ENCODE data around the gene PROC.
"Not testable (repeated sequence)": the region's sequence is repeated elsewhere in the genome, so short reads cannot be mapped to it uniquely, and the experiment has no call there.

PROC gene

GRCh38 chr2:127452423-127452822 lies 34.2 kb downstream of the PROC start:
- not testable (repeated sequence) for H3K27ac ChIP-seq (ENCODE audit: low read depth, low read length); H3K79me2 ChIP-seq (ENCODE audit: control insufficient read depth, insufficient read depth, low read length, unreplicated experiment); H3K4me1 ChIP-seq (ENCODE audit: control insufficient read depth, insufficient read depth, low read length, unreplicated experiment); H2AFZ ChIP-seq (ENCODE audit: low read length, unreplicated experiment); H3K36me3 ChIP-seq (ENCODE audit: insufficient read depth, low read length); H3K27me3 ChIP-seq (ENCODE audit: insufficient read depth, low read length); H3K4me3 ChIP-seq (ENCODE audit: low read depth, low read length)

- Histone ChIP-seq H3K79me2 (ENCODE audit: control insufficient read depth, insufficient read depth, low read length, unreplicated experiment) (no peaks in the 10 kb centered on the region), H2AFZ (ENCODE audit: low read length, unreplicated experiment) (no peak overlapping the region), H3K27ac (ENCODE audit: low read depth, low read length) (no peak overlapping the region), H3K4me1 (ENCODE audit: control insufficient read depth, insufficient read depth, low read length, unreplicated experiment) (no peaks in the 10 kb centered on the region), H3K36me3 (ENCODE audit: insufficient read depth, low read length) (no peaks in the 10 kb centered on the region), H3K4me3 (ENCODE audit: low read depth, low read length) (no peak overlapping the region), H3K27me3 (ENCODE audit: insufficient read depth, low read length) (no peaks in the 10 kb centered on the region)
Observed at GRCh38 chr2:127453013-127453391, 34.8 kb downstream of the PROC start.

GRCh38 chr2:127453392-127454171 lies 35.4 kb downstream of the PROC start:
- Histone ChIP-seq H3K4me1 (ENCODE audit: control insufficient read depth, insufficient read depth, low read length, unreplicated experiment) (no peaks in the 10 kb centered on the region), H3K79me2 (ENCODE audit: control insufficient read depth, insufficient read depth, low read length, unreplicated experiment) (no peaks in the 10 kb centered on the region), H3K36me3 (ENCODE audit: insufficient read depth, low read length) (no peaks in the 10 kb centered on the region), H3K27ac (ENCODE audit: low read depth, low read length) (no peak overlapping the region), H3K27me3 (ENCODE audit: insufficient read depth, low read length) (no peaks in the 10 kb centered on the region), H3K4me3 (ENCODE audit: low read depth, low read length) (no peak overlapping the region), H2AFZ (ENCODE audit: low read length, unreplicated experiment) (no peak overlapping the region)

- no peak overlapping the region for H3K4me3 ChIP-seq (ENCODE audit: low read depth, low read length)
- H3K27ac ChIP-seq (ENCODE audit: low read depth, low read length), result no peak overlapping the region
- H3K4me1 ChIP-seq (ENCODE audit: control insufficient read depth, insufficient read depth, low read length, unreplicated experiment), result no peaks in the 10 kb centered on the region
- H3K79me2 ChIP-seq (ENCODE audit: control insufficient read depth, insufficient read depth, low read length, unreplicated experiment), result no peaks in the 10 kb centered on the region
- H3K27me3 ChIP-seq (ENCODE audit: insufficient read depth, low read length), result no peaks in the 10 kb centered on the region
- no peaks in the 10 kb centered on the region for H3K36me3 ChIP-seq (ENCODE audit: insufficient read depth, low read length)
- H2AFZ ChIP-seq (ENCODE audit: low read length, unreplicated experiment), result no peak overlapping the region
Observed at GRCh38 chr2:127454595-127455565, 36.7 kb downstream of the PROC start.

- Histone ChIP-seq H3K4me3 (ENCODE audit: low read depth, low read length) (no peak overlapping the region), H3K79me2 (ENCODE audit: control insufficient read depth, insufficient read depth, low read length, unreplicated experiment) (no peaks in the 10 kb centered on the region), H2AFZ (ENCODE audit: low read length, unreplicated experiment) (no peak overlapping the region), H3K27me3 (ENCODE audit: insufficient read depth, low read length) (no peaks in the 10 kb centered on the region), H3K4me1 (ENCODE audit: control insufficient read depth, insufficient read depth, low read length, unreplicated experiment) (no peaks in the 10 kb centered on the region), H3K27ac (ENCODE audit: low read depth, low read length) (no peak overlapping the region), H3K36me3 (ENCODE audit: insufficient read depth, low read length) (no peaks in the 10 kb centered on the region)
Observed at GRCh38 chr2:127455566-127456493, 37.6 kb downstream of the PROC start.

GRCh38 chr2:127456960-127457359 lies 38.7 kb downstream of the PROC start:
- no peaks in the 10 kb centered on the region for H3K27me3 ChIP-seq (ENCODE audit: insufficient read depth, low read length)
- no peaks in the 10 kb centered on the region for H3K79me2 ChIP-seq (ENCODE audit: control insufficient read depth, insufficient read depth, low read length, unreplicated experiment)
- H3K36me3 ChIP-seq (ENCODE audit: insufficient read depth, low read length), result no peaks in the 10 kb centered on the region
- no peak overlapping the region for H2AFZ ChIP-seq (ENCODE audit: low read length, unreplicated experiment)
- H3K4me1 ChIP-seq (ENCODE audit: control insufficient read depth, insufficient read depth, low read length, unreplicated experiment), result no peaks in the 10 kb centered on the region
- no peak overlapping the region for H3K27ac ChIP-seq (ENCODE audit: low read depth, low read length)
- no peak overlapping the region for H3K4me3 ChIP-seq (ENCODE audit: low read depth, low read length)

GRCh38 chr2:127462461-127462860 lies 44.2 kb downstream of the PROC start:
- H3K79me2 ChIP-seq (ENCODE audit: control insufficient read depth, insufficient read depth, low read length, unreplicated experiment), result no peaks in the 10 kb centered on the region
- H3K27ac ChIP-seq (ENCODE audit: low read depth, low read length), result no peak overlapping the region
- no peaks in the 10 kb centered on the region for H3K4me1 ChIP-seq (ENCODE audit: control insufficient read depth, insufficient read depth, low read length, unreplicated experiment)
- no peak overlapping the region for H3K4me3 ChIP-seq (ENCODE audit: low read depth, low read length)
- H2AFZ ChIP-seq (ENCODE audit: low read length, unreplicated experiment), result no peak overlapping the region
- H3K36me3 ChIP-seq (ENCODE audit: insufficient read depth, low read length), result no peaks in the 10 kb centered on the region
- no peaks in the 10 kb centered on the region for H3K27me3 ChIP-seq (ENCODE audit: insufficient read depth, low read length)

- no peak overlapping the region for H2AFZ ChIP-seq (ENCODE audit: low read length, unreplicated experiment)
Observed at GRCh38 chr2:127463155-127463991, 45.1 kb downstream of the PROC start.

GRCh38 chr2:127464470-127465257 lies 46.4 kb downstream of the PROC start:
- H3K4me1 ChIP-seq (ENCODE audit: control insufficient read depth, insufficient read depth, low read length, unreplicated experiment), result no peaks in the 10 kb centered on the region
- H3K4me3 ChIP-seq (ENCODE audit: low read depth, low read length), result no peak overlapping the region
- no peak overlapping the region for H2AFZ ChIP-seq (ENCODE audit: low read length, unreplicated experiment)
- no peak overlapping the region for H3K27ac ChIP-seq (ENCODE audit: low read depth, low read length)
- no peaks in the 10 kb centered on the region for H3K79me2 ChIP-seq (ENCODE audit: control insufficient read depth, insufficient read depth, low read length, unreplicated experiment)
- no peaks in the 10 kb centered on the region for H3K27me3 ChIP-seq (ENCODE audit: insufficient read depth, low read length)
- H3K36me3 ChIP-seq (ENCODE audit: insufficient read depth, low read length), result peaks cover 3% of the 10 kb centered on the region; the same call in 1 of the 2 replicates

More at GRCh38 chr2:127463155-127463991, 45.1 kb downstream of the PROC start:
- Histone ChIP-seq H3K4me3 (ENCODE audit: low read depth, low read length) (no peak overlapping the region), H3K27me3 (ENCODE audit: insufficient read depth, low read length) (no peaks in the 10 kb centered on the region), H3K27ac (ENCODE audit: low read depth, low read length) (no peak overlapping the region), H3K4me1 (ENCODE audit: control insufficient read depth, insufficient read depth, low read length, unreplicated experiment) (no peaks in the 10 kb centered on the region), H3K79me2 (ENCODE audit: control insufficient read depth, insufficient read depth, low read length, unreplicated experiment) (no peaks in the 10 kb centered on the region), H3K36me3 (ENCODE audit: insufficient read depth, low read length) (peaks cover 2% of the 10 kb centered on the region; the same call in 1 of the 2 replicates)
